Measurements from ENCODE around the gene MED7. TPM values are rescaled to one million over a fixed set of nuclear protein-coding genes. Genes with fewer than 3 reads are reported as not detected.

MED7 gene
- total and polyA plus RNA-seq, 2 of the 13 experiments (the other 11 are each of a cell fraction or from before 2014, with no cell fraction given): 9.2 to 9.4 TPM

- TF ChIP-seq TFAP4 (IDR thresholded peaks at IDR 0.05; ENCODE audit: borderline replicate concordance, low read depth) (no peak), ZNF530 (CRISPR knock-in tag; IDR thresholded peaks at IDR 0.05; ENCODE audit: low read depth) (no peak), ZNF33A (CRISPR knock-in tag; IDR thresholded peaks at IDR 0.05; ENCODE audit: borderline replicate concordance) (no peak), SMC3 (IDR thresholded peaks at IDR 0.05; ENCODE audit: low read length) (no peak), ARID4A (CRISPR knock-in tag; IDR thresholded peaks at IDR 0.05; ENCODE audit: borderline replicate concordance) (peak; percentile 76), CBX1 (IDR thresholded peaks at IDR 0.05; ENCODE audit: low read depth) (peak; percentile 63), CC2D1A (CRISPR knock-in tag; IDR thresholded peaks at IDR 0.05) (no peak), ZNF44 (CRISPR knock-in tag; IDR thresholded peaks at IDR 0.05) (0 out of 2 replicates have a peak, but pooled peaks have one; percentile 57), ZNF577 (CRISPR knock-in tag; IDR thresholded peaks at IDR 0.05; ENCODE audit: borderline replicate concordance, low read depth) (no peak), ZNF709 (CRISPR knock-in tag; IDR thresholded peaks at IDR 0.05) (no peak; the same call in 1 of the 2 replicates), TRAFD1 (CRISPR knock-in tag; IDR thresholded peaks at IDR 0.05; ENCODE audit: borderline replicate concordance) (no peak), ZNF652 (CRISPR knock-in tag; IDR thresholded peaks at IDR 0.05; ENCODE audit: borderline replicate concordance, low read depth) (peak; percentile 54; the same call in 1 of the 2 replicates), ZNF382 (CRISPR knock-in tag; IDR thresholded peaks at IDR 0.05; ENCODE audit: borderline replicate concordance) (no peak), XBP1 (CRISPR knock-in tag; IDR thresholded peaks at IDR 0.05) (no peak), SRSF1 (optimal IDR thresholded peaks at IDR 0.05; ENCODE audit: low read depth, low read length) (peak; percentile 54), ZMYM3 (CRISPR knock-in tag; IDR thresholded peaks at IDR 0.05) (peak; percentile 97), NFIB (CRISPR knock-in tag; IDR thresholded peaks at IDR 0.05; ENCODE audit: borderline replicate concordance) (no peak), TOE1 (CRISPR knock-in tag; IDR thresholded peaks at IDR 0.05) (no peak), RFX5 (IDR thresholded peaks at IDR 0.05; ENCODE audit: low read depth, low read length) (no peak), ZBTB26 (CRISPR knock-in tag; IDR thresholded peaks at IDR 0.05; ENCODE audit: borderline replicate concordance) (no peak), ZBTB20 (CRISPR knock-in tag; IDR thresholded peaks at IDR 0.05; ENCODE audit: borderline replicate concordance, low read depth) (no peak; the same call in 1 of the 2 replicates), POLR2AphosphoS5 (IDR thresholded peaks at IDR 0.05; ENCODE audit: low read depth, low read length) (peak; percentile 91)
These were observed at the start of gene MED7 (continued) for GRCh38 chr5:157142317-157143126.
